Choroid plexus epithelial cell (primary cell): Measurements from ENCODE around the gene PAM.
A peak's percentile ranks its signal among the peaks of the same experiment; 100 is the strongest.

Experiments used
- DNase-seq: peaks from one replicate; pipeline ENCODE4 v3.0.0-alpha.2; 2010; ENCODE audit warnings: low read depth
- H3K4me3 ChIP-seq: 2 replicates; pipeline ENCODE4 v1.5.1; 2011; ENCODE audit warnings: low read depth, mild to moderate bottlenecking, control low read depth, low read length, moderate library complexity
- CTCF ChIP-seq: conservative IDR thresholded peaks from 2 replicates; pipeline ENCODE4 v1.5.1; 2011; ENCODE audit warnings: low read depth, mild to moderate bottlenecking, control low read depth, inconsistent platforms, low read length, moderate library complexity

PAM gene

GRCh38 chr5:102910240-102911226, 155.4 kb downstream of the PAM start:
- TF ChIP-seq CTCF = no peak
- DNase-seq = peak; percentile 26
- H3K4me3 ChIP-seq = no peak overlapping the region

DNA sequence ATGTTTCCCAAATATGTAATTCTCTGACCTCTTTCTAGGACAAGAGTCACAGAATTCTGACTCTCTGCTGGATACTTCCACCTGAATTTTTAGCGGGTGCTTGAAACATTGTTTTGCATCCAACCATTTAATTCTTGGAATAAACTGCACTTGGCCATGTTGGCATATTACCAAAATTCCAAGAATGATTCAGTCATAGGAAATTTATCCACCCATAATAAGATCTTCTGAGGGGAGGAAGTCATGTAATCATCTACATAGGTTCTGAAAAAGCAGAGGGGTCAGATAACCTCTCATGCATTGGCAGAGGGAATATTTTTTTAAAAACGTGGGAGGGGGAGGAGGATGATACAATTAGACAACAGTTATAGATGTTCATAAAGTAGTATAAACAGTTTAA, 156.9 kb downstream of the PAM start:
- H3K4me3 ChIP-seq = no peak overlapping the region
- DNase-seq = peak; percentile 60
- TF ChIP-seq CTCF = no peak

GRCh38 chr5:102916109-102916508, 161.0 kb downstream of the PAM start:
- no peak for DNase-seq
- TF ChIP-seq CTCF = no peak
- no peak overlapping the region for H3K4me3 ChIP-seq

DNA sequence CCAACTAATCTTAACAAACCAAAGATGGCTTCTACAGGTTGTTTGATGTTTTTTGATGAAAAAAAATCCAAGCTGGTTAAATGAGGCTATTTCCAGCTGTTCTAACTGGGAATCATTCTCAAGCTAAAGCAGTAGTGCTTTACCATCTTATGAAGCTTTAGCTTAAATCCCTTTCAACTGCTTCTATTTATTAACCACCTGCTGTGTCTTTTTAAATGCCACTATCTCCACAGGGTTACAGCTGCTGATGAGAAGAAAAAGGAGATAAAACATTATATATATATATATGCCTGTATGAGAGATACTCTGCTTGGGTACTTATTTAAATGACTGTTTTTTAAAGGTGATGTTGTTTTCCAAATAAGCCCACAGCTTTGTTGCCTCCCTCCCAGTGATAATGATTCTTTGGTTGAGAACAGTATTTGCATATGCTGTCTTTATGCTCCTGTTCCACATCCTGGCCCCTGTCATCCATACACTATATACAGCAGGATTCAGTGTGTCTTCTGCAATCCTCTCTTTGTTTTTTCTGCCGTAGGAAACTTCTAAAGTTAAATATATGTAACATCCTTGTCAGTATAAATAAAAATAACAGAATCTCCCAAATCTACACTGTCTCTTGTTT, 164.0 kb downstream of the PAM start:
- no peak for DNase-seq
- H3K4me3 ChIP-seq = no peak overlapping the region
- TF ChIP-seq CTCF = no peak

GRCh38 chr5:102920762-102921161, 165.7 kb downstream of the PAM start:
- no peak overlapping the region for H3K4me3 ChIP-seq
- no peak for TF ChIP-seq CTCF
- DNase-seq = no peak

DNA sequence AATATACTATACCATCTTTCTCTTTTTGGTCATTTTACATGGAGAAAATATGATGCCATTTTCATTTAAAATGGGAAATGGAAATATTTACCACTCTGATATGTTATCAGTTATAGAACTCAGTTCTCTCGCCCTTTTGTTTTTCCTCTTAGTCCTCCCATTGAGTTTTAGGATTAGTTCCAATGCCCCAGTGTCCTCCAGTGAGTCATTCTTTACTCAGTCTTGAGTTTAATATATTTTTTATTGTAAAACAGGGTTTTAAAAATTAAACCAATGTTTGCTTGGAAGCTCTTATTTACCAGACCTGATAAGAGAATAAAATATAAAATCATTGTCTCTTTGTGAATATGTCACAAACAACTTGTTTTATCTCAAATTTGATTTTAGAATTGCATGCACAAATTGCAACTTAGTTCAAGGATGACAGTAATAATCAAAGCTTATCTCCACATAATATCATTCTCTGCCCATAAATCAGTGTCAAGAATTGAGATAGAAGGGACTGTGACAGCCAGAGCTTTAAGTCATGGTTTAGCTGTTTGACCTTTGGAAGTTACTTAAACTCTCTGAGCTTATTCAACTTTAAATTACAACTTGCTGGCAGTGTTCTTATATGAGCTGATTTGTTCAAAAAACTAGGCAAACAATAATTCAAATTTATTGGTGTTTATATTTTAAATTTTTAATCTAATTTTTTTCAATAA, 166.4 kb downstream of the PAM start:
- H3K4me3 ChIP-seq = no peak overlapping the region
- TF ChIP-seq CTCF = no peak
- DNase-seq = no peak
